HG02610 (cell line): ENCODE data around the gene PHTF2.
"Not testable (repeated sequence)": the region's sequence is repeated elsewhere in the genome, so short reads cannot be mapped to it uniquely, and the experiment has no call there.

Source experiments
- ATAC-seq: cut with Tn5 transposase; IDR thresholded peaks from one replicate; pipeline ENCODE4 v1.9.1; 2021; ENCODE audit warnings: mild to moderate bottlenecking, moderate library complexity; ENCODE audit not compliant: unreplicated experiment

Gene PHTF2

GRCh38 chr7:77873416-77874327 lies 75.1 kb downstream of the PHTF2 start:
- not testable (repeated sequence) for ATAC-seq

- no peak for ATAC-seq
Observed at GRCh38 chr7:77877791-77878190, 79.2 kb downstream of the PHTF2 start.

- no peak for ATAC-seq
Observed at GRCh38 chr7:77878500-77878899, 79.9 kb downstream of the PHTF2 start.

- ATAC-seq, result no peak
Observed at GRCh38 chr7:77879272-77879671, 80.7 kb downstream of the PHTF2 start.

GRCh38 chr7:77881871-77882270 lies 83.3 kb downstream of the PHTF2 start:
- ATAC-seq, result no peak

GRCh38 chr7:77885155-77885554 lies 86.6 kb downstream of the PHTF2 start:
- no peak for ATAC-seq

- ATAC-seq, result peak; percentile 86
Observed at GRCh38 chr7:77887567-77887966, 89.0 kb downstream of the PHTF2 start.

GRCh38 chr7:77888998-77889397 lies 90.4 kb downstream of the PHTF2 start:
- no peak for ATAC-seq

GRCh38 chr7:77893813-77894212 lies 95.2 kb downstream of the PHTF2 start:
- no peak for ATAC-seq

- ATAC-seq, result no peak
Observed at GRCh38 chr7:77894574-77895091, 96.1 kb downstream of the PHTF2 start.

GRCh38 chr7:77895905-77896304 lies 97.3 kb downstream of the PHTF2 start:
- no peak for ATAC-seq

- ATAC-seq, result no peak
Observed at GRCh38 chr7:77897004-77897547, 98.5 kb downstream of the PHTF2 start.

- ATAC-seq, result no peak
Observed at GRCh38 chr7:77899516-77899915, 100.9 kb downstream of the PHTF2 start.

GRCh38 chr7:77903597-77903996 lies 105.0 kb downstream of the PHTF2 start:
- ATAC-seq, result no peak

GRCh38 chr7:77904252-77904651 lies 105.7 kb downstream of the PHTF2 start:
- no peak for ATAC-seq

GRCh38 chr7:77907281-77907680 lies 108.7 kb downstream of the PHTF2 start:
- no peak for ATAC-seq

- no peak for ATAC-seq
Observed at GRCh38 chr7:77908664-77909063, 110.1 kb downstream of the PHTF2 start.

- ATAC-seq, result no peak
Observed at GRCh38 chr7:77910124-77910523, 111.6 kb downstream of the PHTF2 start.

- ATAC-seq, result no peak
Observed at GRCh38 chr7:77912293-77912692, 113.7 kb downstream of the PHTF2 start.

- no peak for ATAC-seq
Observed at GRCh38 chr7:77913977-77914607, 115.5 kb downstream of the PHTF2 start.

- no peak for ATAC-seq
Observed at GRCh38 chr7:77917500-77918262, 119.1 kb downstream of the PHTF2 start.
